GM18519 (cell line): ENCODE results near the gene ERCC1.
A peak's percentile ranks its signal among the peaks of the same experiment; 100 is the strongest.

Experiments
- ATAC-seq: cut with Tn5 transposase; IDR thresholded peaks from one replicate; pipeline ENCODE4 v1.9.1; 2021; ENCODE audit warnings: mild to moderate bottlenecking, moderate library complexity; ENCODE audit not compliant: unreplicated experiment, low FRiP score

The ERCC1 gene

GRCh38 chr19:45370410-45371204, 53.1 kb downstream of the ERCC1 start, which contains the start of gene ERCC2:
TSS of gene ERCC2 (minus strand) at chr19:45370573. CDS start at chr19:45370540, 33 bp downstream.
- peak; percentile 92 for ATAC-seq

DNA sequence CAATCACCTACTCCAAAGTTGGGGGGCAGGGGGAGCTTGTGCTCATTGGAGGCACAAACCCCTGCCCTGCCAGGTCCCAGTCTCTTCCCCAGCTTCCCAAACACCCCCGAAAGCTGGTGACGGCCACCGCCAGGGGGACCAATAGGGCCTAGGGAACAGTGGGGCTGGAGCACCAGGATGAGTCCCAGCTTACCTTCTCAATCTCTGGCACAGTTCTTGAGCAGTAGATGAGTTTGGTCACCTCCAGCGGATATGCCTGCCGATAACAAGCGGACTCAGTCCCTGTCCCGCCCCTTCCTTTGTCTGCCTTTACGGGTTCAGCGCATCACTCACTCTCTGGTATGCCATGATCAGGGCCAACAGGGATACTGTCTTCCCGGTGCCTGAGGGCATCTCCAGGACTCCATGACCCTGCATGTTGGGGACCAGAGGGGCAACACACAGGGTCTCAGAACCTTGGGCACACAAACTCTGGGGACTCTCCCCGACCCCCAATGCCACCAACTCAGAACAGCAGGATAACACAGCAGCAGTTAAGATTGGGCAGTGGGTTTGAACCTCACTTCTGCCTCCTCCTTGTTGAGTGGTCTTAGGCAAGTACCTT, 54.9 kb downstream of the ERCC1 start:
- no peak for ATAC-seq

- no peak for ATAC-seq
Measured at GRCh38 chr19:45368127-45368526, 55.6 kb downstream of the ERCC1 start.

DNA sequence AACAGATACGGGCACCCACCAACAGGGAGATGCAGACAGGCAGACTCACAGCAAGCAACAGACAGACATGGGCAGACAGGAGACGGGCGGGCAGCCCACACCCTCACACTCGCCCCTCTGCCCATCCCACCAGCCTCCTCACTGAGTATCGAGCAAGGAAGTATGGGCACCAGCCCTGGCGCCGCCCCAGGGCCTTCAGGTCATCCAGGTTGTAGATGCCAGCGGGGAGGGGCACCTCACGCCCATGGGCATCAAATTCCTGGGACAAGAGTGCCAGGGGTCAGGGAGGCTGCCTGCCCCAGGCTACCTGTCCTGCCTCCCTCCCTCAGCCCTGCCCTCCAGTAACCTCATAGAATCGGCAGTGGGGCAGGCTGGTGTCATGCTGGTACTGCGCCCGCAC, 59.0 kb downstream of the ERCC1 start:
- no peak for ATAC-seq

DNA sequence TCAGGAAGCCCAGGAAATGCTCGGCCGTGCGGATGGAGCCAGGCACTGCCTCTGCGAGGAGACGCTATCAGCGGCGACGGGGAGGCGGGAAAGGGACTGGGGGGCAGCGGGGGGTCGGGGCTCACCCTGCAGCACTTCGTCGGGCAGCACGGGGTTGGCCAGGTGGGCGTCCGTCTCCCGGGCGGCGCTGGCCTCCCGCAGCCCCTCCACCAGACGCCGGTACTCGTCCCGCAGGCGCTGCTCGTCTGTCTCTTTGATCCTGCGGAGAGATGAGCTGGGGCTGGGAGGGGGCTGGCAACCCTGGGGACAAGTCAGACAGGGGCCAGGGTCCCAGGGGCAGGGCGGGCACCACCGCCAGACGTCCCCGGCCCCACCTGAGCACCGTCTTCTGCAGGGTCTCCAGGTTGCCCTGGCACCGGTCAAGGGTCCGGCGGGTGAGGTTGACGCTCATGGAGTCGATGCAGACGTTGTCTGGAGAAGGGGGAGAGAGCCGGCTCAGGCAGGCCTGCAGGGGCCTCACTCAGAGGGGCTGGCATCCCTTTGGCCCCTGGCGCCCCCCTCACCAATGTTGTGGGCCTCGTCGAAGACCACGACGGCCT, 59.8 kb downstream of the ERCC1 start:
- ATAC-seq = no peak

DNA sequence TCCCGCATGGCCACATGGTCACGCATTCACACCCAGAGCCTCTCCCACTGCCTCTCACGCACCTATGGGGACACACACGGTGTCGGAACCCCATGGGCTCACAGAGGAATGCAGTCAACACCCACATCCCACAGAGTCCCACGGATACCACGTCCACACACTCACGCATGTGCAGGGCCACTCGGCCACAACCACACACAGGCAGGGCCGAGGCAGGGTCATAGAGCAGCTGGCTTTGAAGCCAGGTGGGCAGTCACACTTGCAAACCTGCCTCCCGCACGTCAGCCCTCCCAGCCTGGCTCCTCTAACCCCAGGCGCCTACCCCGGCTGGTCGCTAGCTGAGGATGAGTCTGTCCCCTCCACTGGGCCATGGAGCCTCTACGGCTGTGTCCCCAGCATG, 61.4 kb downstream of the ERCC1 start:
- no peak for ATAC-seq

GRCh38 chr19:45361608-45362007, 62.1 kb downstream of the ERCC1 start:
- ATAC-seq = no peak

- ATAC-seq = no peak
Measured at GRCh38 chr19:45358213-45358792, 65.4 kb downstream of the ERCC1 start.

DNA sequence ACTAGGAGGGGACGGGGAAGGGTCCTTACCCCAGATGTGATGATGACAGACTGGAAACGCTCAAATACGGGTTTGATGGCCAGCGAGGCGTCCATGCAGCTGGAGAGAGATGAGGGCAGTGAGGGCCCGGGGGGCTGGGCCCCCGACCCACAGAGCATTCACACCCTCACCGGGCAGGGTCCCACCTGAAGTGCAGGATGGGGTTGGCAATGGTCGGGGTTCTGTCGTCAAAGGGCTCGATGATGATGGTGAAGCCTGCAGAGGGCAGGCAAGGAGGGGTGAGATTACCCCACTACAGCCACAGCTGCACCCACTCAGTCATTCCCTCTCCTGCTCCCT, 66.3 kb downstream of the ERCC1 start:
- no peak for ATAC-seq
